Neural progenitor cell (in vitro differentiated cells): ENCODE data around the gene ARMH2. TPM values are rescaled to one million over a fixed set of nuclear protein-coding genes. Genes with fewer than 3 reads are reported as not detected.

ENCODE experiments used
- DNase-seq: peaks from one replicate; pipeline ENCODE4 v3.0.0-alpha.2; 2016; ENCODE audit warnings: low spot score
- H2AFZ ChIP-seq: fragments of 200-600 bp; sonication (generic); replicated peaks from 2 replicates; pipeline ENCODE4 v1.6.1; 2016; ENCODE audit warnings: antibody characterized with exemption
- H3F3A ChIP-seq: fragments of 200-600 bp; sonication (generic); 2 replicates; pipeline ENCODE4 v1.6.1; 2016; ENCODE audit warnings: antibody characterized with exemption, low read depth
- H3K27ac ChIP-seq: fragments of 200-600 bp; sonication (generic); 2 replicates; pipeline ENCODE4 v1.5.1; 2016; ENCODE audit warnings: mild to moderate bottlenecking
- H3K27me3 ChIP-seq: fragments of 200-600 bp; sonication (generic); 2 replicates; pipeline ENCODE4 v1.6.1; 2016; ENCODE audit warnings: mild to moderate bottlenecking, moderate library complexity
- H3K36me3 ChIP-seq: fragments of 200-600 bp; sonication (generic); 2 replicates; pipeline ENCODE4 v1.5.1; 2016
- H3K4me1 ChIP-seq: fragments of 200-600 bp; sonication (generic); 2 replicates; pipeline ENCODE4 v1.6.1; 2016; ENCODE audit warnings: mixed run types
- H3K4me2 ChIP-seq: fragments of 200-600 bp; sonication (generic); 2 replicates; pipeline ENCODE4 v1.6.1; 2016
- H3K4me3 ChIP-seq: fragments of 200-600 bp; sonication (generic); 2 replicates; pipeline ENCODE4 v1.5.1; 2016
- H3K79me2 ChIP-seq: fragments of 200-600 bp; sonication (generic); 2 replicates; pipeline ENCODE4 v1.6.1; 2016; ENCODE audit warnings: low read depth
- H3K9ac ChIP-seq: fragments of 200-600 bp; sonication (generic); 2 replicates; pipeline ENCODE4 v1.6.1; 2016
- H3K9me3 ChIP-seq: fragments of 200-600 bp; sonication (generic); 2 replicates; pipeline ENCODE4 v1.5.1; 2016; ENCODE audit warnings: low read depth
- H4K20me1 ChIP-seq: fragments of 200-600 bp; sonication (generic); 2 replicates; pipeline ENCODE4 v1.6.1; 2016; ENCODE audit warnings: low read depth
- H3K27ac Mint-ChIP-seq: 3 replicates; pipeline ENCODE4 v1.8.0; 2021; ENCODE audit warnings: mixed read lengths
- H3K27me3 Mint-ChIP-seq: 2 replicates; pipeline ENCODE4 v1.8.0; 2022; ENCODE audit warnings: low read depth, mild to moderate bottlenecking, inconsistent platforms, moderate library complexity, mixed read lengths; ENCODE audit not compliant: insufficient read depth
- H3K36me3 Mint-ChIP-seq: 3 replicates; pipeline ENCODE4 v1.8.0; 2021; ENCODE audit warnings: mixed read lengths
- H3K4me1 Mint-ChIP-seq: 3 replicates; pipeline ENCODE4 v1.8.0; 2021; ENCODE audit warnings: mixed read lengths
- H3K4me3 Mint-ChIP-seq: 3 replicates; pipeline ENCODE4 v1.8.0; 2021; ENCODE audit warnings: mild to moderate bottlenecking, moderate library complexity, mixed read lengths
- H3K9me3 Mint-ChIP-seq: 3 replicates; pipeline ENCODE4 v1.8.0; 2020; ENCODE audit warnings: mixed read lengths
- CTCF ChIP-seq: fragments of 200-600 bp; sonication (generic); IDR thresholded peaks from 2 replicates; pipeline ENCODE4 v1.5.1; 2017; ENCODE audit warnings: antibody characterized with exemption, mild to moderate bottlenecking
- EZH2 ChIP-seq: fragments of 200-600 bp; sonication (generic); IDR thresholded peaks from 2 replicates; pipeline ENCODE4 v1.6.1; 2017; ENCODE audit warnings: antibody characterized with exemption, mild to moderate bottlenecking, moderate library complexity
- EZH2phosphoT487 ChIP-seq: fragments of 200-600 bp; sonication (generic); IDR thresholded peaks from 2 replicates; pipeline ENCODE4 v1.6.1; 2017; ENCODE audit warnings: antibody characterized with exemption
- total RNA-seq: library from RNA; depleted of rRNA; stranded (reverse); fragments of >200 nt; gene quantifications from 2 replicates; pipeline ENCODE4 v1.2.3, GENCODE V29; 2015; ENCODE audit warnings: low replicate concordance

Gene ARMH2
- total RNA-seq, 1 donor from 2014 or later: not detected

DNA sequence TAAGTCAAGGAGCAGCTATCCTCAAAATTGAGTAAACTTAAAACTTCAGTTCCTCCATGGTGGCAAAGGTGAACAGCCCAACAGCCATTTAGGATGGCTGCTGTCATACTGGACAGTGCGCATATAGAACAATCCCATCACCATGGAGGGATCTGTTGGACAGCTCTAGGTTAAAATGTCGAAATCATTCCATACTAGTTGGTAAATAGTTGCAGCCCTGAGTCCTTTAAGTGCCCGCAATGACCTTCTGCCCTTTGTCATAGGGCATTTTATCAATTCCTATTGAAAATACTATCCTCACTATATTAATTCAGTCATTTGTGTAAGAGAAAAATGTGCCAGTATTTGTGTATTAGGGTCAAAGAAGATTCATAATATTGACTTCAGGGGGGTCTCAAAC is 8.9 kb upstream of the ARMH2 start:
- H3K9me3 ChIP-seq: no peaks in the 10 kb centered on the region
- Mint-ChIP-seq H3K36me3 (no peaks in the 10 kb centered on the region), H3K27me3 (peaks cover 3% of the 10 kb centered on the region)

GRCh38 chr6:24802271-24803059 is 3.7 kb upstream of the ARMH2 start:
- H3K4me2 ChIP-seq: no peak overlapping the region
- H3F3A ChIP-seq: no peaks in the 10 kb centered on the region
- Mint-ChIP-seq H3K27ac (no peak overlapping the region), H3K9me3 (no peaks in the 10 kb centered on the region), H3K27me3 (no peaks in the 10 kb centered on the region), H3K4me1 (peaks cover 14% of the 10 kb centered on the region), H3K36me3 (no peaks in the 10 kb centered on the region), H3K4me3 (no peak overlapping the region)
- H3K36me3 ChIP-seq: no peaks in the 10 kb centered on the region
- no peak overlapping the region for H2AFZ ChIP-seq
- no peaks in the 10 kb centered on the region for H4K20me1 ChIP-seq
- peaks cover 6% of the 10 kb centered on the region for H3K4me1 ChIP-seq
- no peak overlapping the region for H3K9ac ChIP-seq
- H3K27me3 ChIP-seq: no peaks in the 10 kb centered on the region
- H3K9me3 ChIP-seq: no peaks in the 10 kb centered on the region
- no peak overlapping the region for H3K4me3 ChIP-seq
- no peak overlapping the region for H3K27ac ChIP-seq
- no peaks in the 10 kb centered on the region for H3K79me2 ChIP-seq
- no peak for TF ChIP-seq CTCF
- no peak for TF ChIP-seq EZH2phosphoT487
- no peak for DNase-seq

More for the DNA sequence above, 8.9 kb upstream of the ARMH2 start:
- Mint-ChIP-seq H3K9me3 (no peaks in the 10 kb centered on the region), H3K4me3 (no peak overlapping the region), H3K27ac (no peak overlapping the region), H3K4me1 (no peaks in the 10 kb centered on the region)
- H3K79me2 ChIP-seq: no peaks in the 10 kb centered on the region
- DNase-seq: no peak
- no peaks in the 10 kb centered on the region for H3K36me3 ChIP-seq
- no peak overlapping the region for H3K27ac ChIP-seq
- H3K4me1 ChIP-seq: no peaks in the 10 kb centered on the region
- no peaks in the 10 kb centered on the region for H3K27me3 ChIP-seq
- H2AFZ ChIP-seq: no peak overlapping the region
- H4K20me1 ChIP-seq: no peaks in the 10 kb centered on the region
- TF ChIP-seq EZH2: no peak
- no peak for TF ChIP-seq CTCF
- no peak for TF ChIP-seq EZH2phosphoT487
- no peak overlapping the region for H3K4me3 ChIP-seq
- H3K9ac ChIP-seq: no peak overlapping the region
- no peak overlapping the region for H3K4me2 ChIP-seq
- no peaks in the 10 kb centered on the region for H3F3A ChIP-seq

DNA sequence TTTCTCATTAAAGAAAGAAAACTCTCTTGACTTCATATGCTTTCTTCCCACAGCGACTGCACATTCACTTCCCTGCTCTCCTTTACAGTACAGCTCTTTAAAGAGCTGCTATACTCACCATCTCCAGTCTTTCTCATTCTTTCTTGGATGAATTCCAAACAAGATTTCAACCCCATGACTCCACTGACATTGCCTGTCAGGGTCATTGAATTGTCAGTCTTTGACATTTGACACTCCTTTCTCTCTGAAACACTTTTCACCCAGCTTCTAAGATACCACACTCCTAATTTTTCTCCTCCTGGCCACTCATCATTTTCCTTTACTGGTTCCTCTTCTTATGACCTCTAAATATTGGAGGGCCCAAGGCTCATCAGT is 811 bp upstream of the ARMH2 start:
- Histone ChIP-seq H3K9me3 (no peaks in the 10 kb centered on the region), H3K9ac (no peak overlapping the region), H3K27me3 (no peaks in the 10 kb centered on the region), H3K79me2 (no peaks in the 10 kb centered on the region), H3K4me2 (no peak overlapping the region), H3F3A (no peaks in the 10 kb centered on the region), H3K36me3 (no peaks in the 10 kb centered on the region), H3K4me1 (peaks cover 6% of the 10 kb centered on the region), H2AFZ (no peak overlapping the region), H4K20me1 (no peaks in the 10 kb centered on the region), H3K4me3 (no peak overlapping the region), H3K27ac (no peak overlapping the region)
- Mint-ChIP-seq H3K9me3 (no peaks in the 10 kb centered on the region), H3K36me3 (no peaks in the 10 kb centered on the region), H3K27me3 (no peaks in the 10 kb centered on the region), H3K4me3 (no peak overlapping the region), H3K27ac (no peak overlapping the region), H3K4me1 (peaks cover 14% of the 10 kb centered on the region)
- DNase-seq: no peak
- TF ChIP-seq CTCF (no peak), EZH2 (no peak), EZH2phosphoT487 (no peak)
